GF-D8 (cell line): ENCODE data around the gene AP3D1.
"Not testable (repeated sequence)": the region's sequence is repeated elsewhere in the genome, so short reads cannot be mapped to it uniquely, and the experiment has no call there.

Source experiments
- DNase-seq: peaks from one replicate; lab custom pipeline; 2025; lab: John Stamatoyannopoulos, UW

The AP3D1 gene

DNA sequence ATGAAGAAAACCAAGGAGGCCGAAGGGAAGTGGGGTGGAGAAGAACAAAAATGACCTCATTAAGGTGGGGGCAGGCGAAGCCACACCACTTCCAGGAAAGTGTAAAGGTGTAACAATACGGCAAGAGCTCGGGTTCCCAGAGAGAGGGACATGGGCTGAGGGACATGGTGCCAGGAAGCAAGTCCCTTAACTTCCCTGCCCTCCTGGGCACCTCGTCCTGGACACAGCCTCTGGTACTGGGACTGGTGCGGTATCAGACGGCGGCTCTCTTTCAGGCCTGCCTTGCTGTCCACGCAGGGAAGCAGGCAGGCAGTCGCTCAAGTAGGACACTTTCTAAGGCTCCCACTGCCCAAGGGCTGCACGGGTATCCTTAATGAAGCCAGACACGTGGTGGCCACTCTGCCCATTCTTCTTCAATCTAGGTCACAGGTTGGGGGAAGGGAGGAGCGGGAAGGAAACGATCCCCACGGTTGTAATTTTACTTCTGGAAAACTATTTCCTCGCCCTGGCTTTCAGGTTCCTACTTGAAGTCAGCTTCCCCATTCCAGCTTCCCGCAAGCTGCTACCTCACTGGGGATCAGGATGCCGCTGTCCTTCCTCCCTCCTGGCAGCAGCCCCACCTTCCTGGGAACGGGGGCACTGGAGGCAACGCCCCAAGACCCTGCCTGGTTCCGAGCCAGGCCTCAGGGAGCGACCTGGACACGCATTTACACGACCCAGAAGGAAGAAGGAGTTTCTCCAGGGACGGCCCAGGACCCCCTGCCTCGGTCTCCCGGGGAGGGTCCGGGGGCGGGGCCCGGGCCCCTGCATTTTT lies 1.2 kb downstream of the AP3D1 start:
- DNase-seq, result no peak

DNA sequence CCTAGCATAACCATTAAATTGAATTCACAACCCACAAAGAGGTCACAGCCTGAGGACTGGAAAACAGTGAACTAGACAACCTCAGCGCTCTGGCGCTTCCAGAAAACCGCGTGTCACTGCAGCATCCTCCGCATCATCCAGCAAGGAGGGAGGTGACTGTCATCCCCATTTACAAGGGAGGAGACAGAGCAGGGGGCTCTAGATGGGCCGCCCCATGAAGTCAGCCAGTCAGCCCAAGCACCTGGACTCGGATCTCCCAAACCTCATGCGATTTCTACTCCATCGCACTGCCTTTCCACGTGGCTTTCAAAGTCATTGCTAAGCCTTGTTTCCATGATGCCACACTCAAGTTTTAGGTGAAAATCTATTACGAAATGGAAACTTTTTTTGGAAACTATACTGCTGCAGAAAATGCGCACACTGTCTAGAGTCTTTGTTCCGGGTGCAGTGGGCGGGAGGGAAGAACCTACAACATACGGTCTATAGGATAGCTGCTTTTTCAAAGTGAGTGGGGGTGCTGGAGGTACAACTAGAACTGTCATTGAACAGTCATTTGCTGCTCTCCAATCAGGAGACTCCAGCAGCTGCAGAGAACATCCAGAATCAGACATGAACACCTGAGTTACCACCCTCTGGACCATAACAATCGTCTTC lies 2.8 kb downstream of the AP3D1 start:
- DNase-seq, result no peak

GRCh38 chr19:2145831-2146241 lies 5.5 kb downstream of the AP3D1 start:
- DNase-seq, result no peak

DNA sequence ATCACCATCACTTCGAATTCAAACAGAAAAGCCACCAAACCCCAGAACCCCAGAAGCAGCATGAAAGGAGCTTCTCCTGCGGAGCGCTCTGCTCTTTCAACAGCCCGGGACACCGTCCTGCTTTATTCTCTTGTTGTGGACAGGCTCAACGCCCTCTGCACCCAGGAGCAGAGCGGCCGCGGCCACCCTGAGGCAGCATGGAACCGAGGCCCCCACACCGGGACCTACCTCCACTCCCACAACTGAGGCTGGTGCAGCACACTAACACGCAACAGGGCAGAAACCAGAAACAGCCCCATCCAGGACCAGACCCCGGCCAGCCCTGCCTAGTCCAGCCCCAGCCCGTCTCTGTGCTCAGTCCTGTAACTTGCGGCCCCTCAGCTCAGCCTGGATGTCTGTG lies 7.2 kb downstream of the AP3D1 start:
- no peak for DNase-seq

DNA sequence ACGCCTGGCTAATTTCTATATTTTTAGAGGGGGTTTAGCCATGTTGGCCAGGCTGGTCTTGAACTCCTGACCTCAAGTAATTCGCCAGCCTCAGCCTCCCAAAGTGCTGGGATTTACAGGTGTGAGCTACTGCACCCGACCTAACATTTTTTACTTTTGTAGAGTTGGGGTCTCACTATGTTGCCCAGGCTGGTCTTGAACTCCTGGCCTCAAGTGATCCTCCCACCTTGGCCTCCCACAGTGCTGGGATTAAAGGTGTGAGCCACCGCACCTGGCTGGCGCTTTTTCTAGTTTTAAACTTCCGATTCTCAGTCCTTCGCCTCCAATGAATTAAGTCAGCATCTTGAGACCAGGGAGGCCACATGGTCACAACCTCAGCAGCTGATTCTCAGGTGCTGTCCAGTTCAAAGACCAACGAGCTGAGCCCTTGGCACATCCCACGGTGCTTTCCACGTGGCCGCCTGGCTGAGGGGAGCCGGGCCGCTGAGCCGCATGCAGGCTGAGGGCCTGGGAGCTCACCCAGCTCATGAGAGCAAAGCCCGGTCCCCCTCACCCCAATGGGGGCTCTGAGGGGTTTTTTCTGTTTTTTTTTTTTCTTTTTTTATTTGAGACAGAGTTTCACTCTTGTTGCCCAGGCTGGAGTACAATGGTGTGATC lies 9.1 kb downstream of the AP3D1 start:
- DNase-seq, result no peak

- DNase-seq, result no peak
These were observed 11.2 kb downstream of the AP3D1 start for GRCh38 chr19:2140138-2140569.

GRCh38 chr19:2139385-2140137 lies 11.8 kb downstream of the AP3D1 start:
- DNase-seq, result no peak

DNA sequence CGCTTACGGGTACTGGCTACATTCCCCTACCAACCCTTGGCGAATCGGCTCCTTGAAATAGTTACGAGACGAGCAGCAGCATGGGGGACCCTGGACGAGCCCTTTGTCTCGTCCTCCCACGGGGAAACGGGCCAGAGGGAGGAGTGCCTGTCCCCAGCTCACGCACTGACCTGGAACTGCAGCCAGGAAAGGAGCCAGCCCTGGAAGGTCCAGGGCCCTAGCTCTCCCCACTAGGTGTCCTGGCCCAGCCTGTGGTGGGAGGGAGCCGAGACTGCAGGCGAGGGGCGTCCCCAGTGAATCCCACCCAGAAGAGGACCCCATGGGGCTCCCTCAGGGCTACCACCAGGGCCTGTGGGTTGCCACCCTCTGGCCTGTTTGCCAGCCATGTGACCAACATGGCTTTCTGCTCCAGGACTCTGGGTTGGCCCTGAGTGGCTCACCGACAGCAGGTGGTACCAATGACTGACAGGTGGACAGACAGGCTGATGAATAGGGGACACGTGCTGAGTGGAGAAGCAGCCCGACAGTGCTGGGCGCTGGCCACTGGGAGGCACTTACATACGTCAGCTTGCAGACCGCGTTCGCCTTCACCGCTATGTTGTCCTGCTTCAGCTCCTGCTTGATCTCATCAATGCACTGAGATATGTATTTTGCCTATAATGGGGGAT lies 13.2 kb downstream of the AP3D1 start:
- DNase-seq, result no peak

DNA sequence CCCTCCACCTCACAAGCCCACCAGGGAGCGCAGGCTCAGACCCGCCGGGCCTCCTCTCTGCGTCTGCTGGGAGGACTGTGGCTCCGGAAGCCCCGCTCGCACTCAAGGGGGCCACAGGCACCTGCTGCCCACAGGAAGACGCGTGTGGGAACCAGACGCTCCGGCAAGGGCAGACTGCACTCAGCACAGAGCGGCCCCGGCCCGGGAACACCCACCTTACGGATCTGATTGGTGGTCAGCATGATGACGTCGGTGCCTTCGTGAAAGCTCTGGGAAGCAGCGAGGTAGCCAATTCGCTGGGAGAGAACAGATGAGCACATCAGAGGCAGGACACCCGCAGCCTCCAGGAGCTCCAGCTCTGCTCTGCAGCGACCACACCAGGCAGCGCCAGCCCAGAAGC lies 14.6 kb downstream of the AP3D1 start:
- no peak for DNase-seq

GRCh38 chr19:2135474-2136402 lies 15.6 kb downstream of the AP3D1 start:
- no peak for DNase-seq

DNA sequence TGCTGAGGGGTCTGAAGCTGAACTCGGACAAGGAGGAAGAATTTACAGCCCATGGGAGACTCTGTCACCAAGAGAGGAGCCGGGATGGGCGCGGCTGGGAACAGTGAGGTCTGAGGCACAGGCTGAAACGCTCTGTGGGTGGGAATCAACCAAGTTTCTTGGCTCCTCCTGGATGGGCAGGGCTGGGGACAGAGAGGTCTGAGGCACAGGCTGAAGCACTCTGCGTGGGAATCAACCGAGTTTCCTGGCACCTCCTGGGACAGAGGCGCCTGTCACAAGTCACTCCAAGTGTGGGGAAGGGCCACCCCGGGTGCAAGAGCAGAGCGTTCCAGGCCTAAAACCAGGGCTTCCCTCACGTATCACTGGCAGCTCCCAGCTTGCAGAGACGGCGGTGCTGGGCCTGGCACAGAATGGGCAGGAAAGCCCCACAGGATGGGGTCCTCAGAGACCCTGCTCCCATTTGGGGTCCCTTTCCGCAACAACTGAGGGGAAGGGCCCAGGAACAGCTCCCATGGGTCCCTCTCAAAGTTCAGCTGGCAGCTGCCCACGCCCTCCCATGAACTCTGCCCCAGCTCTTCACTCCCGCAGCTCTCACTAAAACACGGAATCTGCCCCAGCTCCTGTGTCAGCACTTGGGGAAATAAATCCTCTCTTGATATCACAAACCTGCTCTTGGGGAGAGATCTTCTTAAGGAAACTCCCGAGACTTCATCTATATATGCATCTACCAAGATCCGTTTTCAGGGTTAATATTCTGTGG lies 18.5 kb downstream of the AP3D1 start:
- DNase-seq, result no peak

GRCh38 chr19:2132191-2132590 lies 19.2 kb downstream of the AP3D1 start:
- DNase-seq, result no peak

DNA sequence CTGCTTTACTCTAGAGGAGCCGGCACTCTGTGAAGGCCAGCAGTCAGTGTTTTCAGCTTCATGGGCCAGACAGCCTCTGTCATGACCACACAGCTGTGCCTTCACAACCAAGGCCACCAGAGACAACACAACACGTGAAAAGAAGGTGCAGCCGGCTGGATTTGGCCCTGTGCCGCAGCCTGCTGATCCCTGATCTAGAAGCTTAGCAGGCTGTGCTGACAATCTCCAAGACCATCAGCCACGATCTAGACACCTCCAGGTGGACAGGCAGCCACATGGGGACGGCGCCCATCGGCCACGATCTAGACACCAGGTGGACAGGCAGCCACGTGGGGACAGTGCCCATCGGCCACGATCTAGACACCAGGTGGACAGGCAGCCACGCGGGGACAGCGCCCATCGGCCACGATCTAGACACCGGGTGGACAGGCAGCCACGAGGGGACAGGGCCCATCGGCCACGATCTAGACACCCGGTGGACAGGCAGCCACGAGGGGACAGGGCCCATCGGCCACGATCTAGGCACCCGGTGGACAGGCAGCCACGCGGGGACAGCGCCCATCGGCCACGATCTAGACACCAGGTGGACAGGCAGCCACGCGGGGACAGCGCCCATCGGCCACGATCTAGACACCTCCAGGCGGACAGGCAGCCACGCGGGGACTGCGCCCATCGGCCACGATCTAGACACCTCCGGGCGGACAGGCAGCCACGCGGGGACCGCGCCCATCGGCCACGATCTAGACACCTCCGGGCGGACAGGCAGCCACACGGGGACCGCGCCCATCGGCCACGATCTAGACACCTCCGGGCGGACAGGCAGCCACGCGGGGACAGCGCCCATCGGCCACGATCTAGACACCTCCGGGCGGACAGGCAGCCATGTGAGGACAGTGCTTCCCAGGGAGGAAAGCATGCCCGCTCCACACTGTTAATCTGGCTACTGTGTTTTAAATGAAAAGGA lies 20.1 kb downstream of the AP3D1 start:
- not testable (repeated sequence) for DNase-seq

GRCh38 chr19:2129892-2130770 lies 21.2 kb downstream of the AP3D1 start:
- DNase-seq, result no peak

- no peak for DNase-seq
These were observed 21.9 kb downstream of the AP3D1 start for GRCh38 chr19:2129486-2129885.

DNA sequence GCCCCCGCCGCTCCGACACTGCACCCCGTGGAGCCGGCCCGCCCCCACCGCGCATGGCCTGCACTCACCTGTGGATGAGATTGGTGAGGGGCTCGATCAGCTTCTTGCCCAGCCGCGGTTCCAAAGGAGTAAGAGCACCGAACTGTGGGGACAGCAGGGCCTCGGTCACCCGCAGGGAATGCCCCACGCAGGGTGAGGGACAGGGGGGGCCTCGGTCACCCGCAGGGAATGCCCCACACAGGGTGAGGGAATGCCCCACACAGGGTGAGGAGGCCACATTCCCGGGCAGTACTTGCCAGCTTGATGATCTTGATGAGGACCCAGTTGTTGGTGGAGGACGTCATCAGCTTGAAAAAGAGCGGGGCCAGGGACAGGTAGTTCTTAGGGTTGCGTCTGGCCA lies 22.3 kb downstream of the AP3D1 start:
- DNase-seq, result no peak

- DNase-seq, result not testable (repeated sequence)
These were observed 23.1 kb downstream of the AP3D1 start for GRCh38 chr19:2128252-2128651.

- DNase-seq, result no peak
These were observed 23.6 kb downstream of the AP3D1 start for GRCh38 chr19:2127758-2128157.
